HEK293 (cell line): ENCODE results near the gene GAB3.

Experiments
- CTCF ChIA-PET: fragments of 350-600 bp; formaldehyde crosslinking; extraction: SDS; loops from one replicate; lab custom pipeline; 2021; ENCODE audit warnings: antibody characterized with exemption; lab: Yijun Ruan, JAX
- POLR2A ChIA-PET: fragments of 300-600 bp; formaldehyde crosslinking; extraction: SDS; loops from one replicate; lab custom pipeline; 2020; ENCODE audit warnings: antibody characterized with exemption, inconsistent platforms; lab: Yijun Ruan, JAX
- H3K27ac ChIP-seq: fragments of 200-500 bp; sonication (Bioruptor generic); 2 replicates; pipeline ENCODE4 v1.5.1; 2014; ENCODE audit warnings: low read depth, low read length, control low read depth, inconsistent platforms; ENCODE audit errors: extremely low read depth
- H3K36me3 ChIP-seq, 2 experiments: fragments of 200-500 bp in 1 of 2; sonication (Bioruptor generic) in 1 of 2; 1 replicate in 1 of 2; 2 replicates in 1 of 2; pipeline ENCODE4 v1.5.1; 2014 to 2017; ENCODE audit warnings: inconsistent platforms in 2 of 2, low read length in 2 of 2; ENCODE audit not compliant: control insufficient read depth in 2 of 2, insufficient read depth in 1 of 2
- H3K4me1 ChIP-seq: fragments of 200-500 bp; sonication (Bioruptor generic); 2 replicates; pipeline ENCODE4 v1.5.1; 2014; ENCODE audit warnings: mild to moderate bottlenecking, low read length, inconsistent platforms; ENCODE audit not compliant: control insufficient read depth, insufficient read depth
- H3K4me3 ChIP-seq: 2 replicates; pipeline ENCODE4 v1.5.1; 2011; ENCODE audit warnings: low read depth, mild to moderate bottlenecking, control low read depth, low read length, moderate library complexity
- H3K9me3 ChIP-seq: fragments of 200-500 bp; sonication (Bioruptor generic); 2 replicates; pipeline ENCODE4 v1.5.1; 2014; ENCODE audit warnings: low read depth, low read length, inconsistent platforms; ENCODE audit not compliant: control insufficient read depth, insufficient read depth
- KLF10 ChIP-seq: fragments of 450-650 bp; IDR thresholded peaks from 2 replicates; pipeline ENCODE4 v1.5.1; 2018; ENCODE audit warnings: missing biosample characterization, mild to moderate bottlenecking, missing genetic modification characterization
- REPIN1 ChIP-seq: fragments of 450-650 bp; formaldehyde crosslinking; IDR thresholded peaks from 2 replicates; pipeline ENCODE4 v1.5.1; 2017; ENCODE audit warnings: missing biosample characterization, missing genetic modification characterization, low read depth
- SETDB1 ChIP-seq: IDR thresholded peaks from one replicate; pipeline ENCODE4 v1.6.1; 2017; ENCODE audit warnings: mild to moderate bottlenecking, low read length, moderate library complexity, mixed read lengths; ENCODE audit not compliant: insufficient read length
- SP2 ChIP-seq: fragments of 450-650 bp; formaldehyde crosslinking; IDR thresholded peaks from 2 replicates; pipeline ENCODE4 v1.5.1; 2016; ENCODE audit warnings: missing biosample characterization, missing genetic modification characterization
- ZBTB10 ChIP-seq: fragments of 450-650 bp; formaldehyde crosslinking; IDR thresholded peaks from 2 replicates; pipeline ENCODE4 v1.5.1; 2016; ENCODE audit warnings: missing biosample characterization, missing genetic modification characterization
- ZBTB21 ChIP-seq: fragments of 450-650 bp; formaldehyde crosslinking; IDR thresholded peaks from 2 replicates; pipeline ENCODE4 v1.5.1; 2017; ENCODE audit warnings: missing biosample characterization, missing genetic modification characterization
- ZBTB7A ChIP-seq: fragments of 450-650 bp; formaldehyde crosslinking; IDR thresholded peaks from 2 replicates; pipeline ENCODE4 v1.5.1; 2016; ENCODE audit warnings: low read depth, missing biosample characterization, missing genetic modification characterization
- ZFP3 ChIP-seq: fragments of 450-650 bp; formaldehyde crosslinking; IDR thresholded peaks from 2 replicates; pipeline ENCODE4 v1.5.1; 2016; ENCODE audit warnings: low read depth, missing biosample characterization, missing genetic modification characterization
- ZFP41 ChIP-seq: fragments of 450-650 bp; formaldehyde crosslinking; IDR thresholded peaks from 2 replicates; pipeline ENCODE4 v1.5.1; 2016; ENCODE audit warnings: missing biosample characterization, missing genetic modification characterization, borderline replicate concordance
- ZNF10 ChIP-seq: fragments of 450-650 bp; formaldehyde crosslinking; IDR thresholded peaks from 2 replicates; pipeline ENCODE4 v1.5.1; 2017; ENCODE audit warnings: missing biosample characterization, missing genetic modification characterization
- ZNF16 ChIP-seq: fragments of 450-650 bp; formaldehyde crosslinking; IDR thresholded peaks from 2 replicates; pipeline ENCODE4 v1.5.1; 2016; ENCODE audit warnings: low read depth, missing biosample characterization, missing genetic modification characterization
- ZNF19 ChIP-seq: fragments of 450-650 bp; formaldehyde crosslinking; IDR thresholded peaks from 2 replicates; pipeline ENCODE4; 2016; ENCODE audit warnings: missing biosample characterization, missing genetic modification characterization, low read depth
- ZNF324 ChIP-seq: fragments of 450-650 bp; formaldehyde crosslinking; IDR thresholded peaks from 2 replicates; pipeline ENCODE4 v1.5.1; 2016; ENCODE audit warnings: missing biosample characterization, missing genetic modification characterization
- ZNF391 ChIP-seq: fragments of 450-650 bp; formaldehyde crosslinking; IDR thresholded peaks from 2 replicates; pipeline ENCODE4 v1.5.1; 2016; ENCODE audit warnings: low read depth, missing biosample characterization, missing genetic modification characterization, borderline replicate concordance
- ZNF449 ChIP-seq: fragments of 450-650 bp; formaldehyde crosslinking; IDR thresholded peaks from 2 replicates; pipeline ENCODE4 v1.5.1; 2017; ENCODE audit warnings: missing biosample characterization, mild to moderate bottlenecking, missing genetic modification characterization, moderate library complexity
- ZNF692 ChIP-seq: fragments of 450-650 bp; formaldehyde crosslinking; IDR thresholded peaks from 2 replicates; pipeline ENCODE4 v1.5.1; 2016; ENCODE audit warnings: missing biosample characterization, missing genetic modification characterization
- ZNF747 ChIP-seq: fragments of 450-650 bp; formaldehyde crosslinking; IDR thresholded peaks from 2 replicates; pipeline ENCODE4 v1.5.1; 2016; ENCODE audit warnings: missing biosample characterization, missing genetic modification characterization
- ZNF777 ChIP-seq: fragments of 450-650 bp; formaldehyde crosslinking; IDR thresholded peaks from 2 replicates; pipeline ENCODE4 v1.5.1; 2017; ENCODE audit warnings: missing biosample characterization, missing genetic modification characterization, borderline replicate concordance
- ZNF785 ChIP-seq: fragments of 450-650 bp; formaldehyde crosslinking; IDR thresholded peaks from 2 replicates; pipeline ENCODE4 v1.5.1; 2016; ENCODE audit warnings: missing biosample characterization, missing genetic modification characterization
- ZNF791 ChIP-seq: fragments of 450-650 bp; formaldehyde crosslinking; IDR thresholded peaks from 2 replicates; pipeline ENCODE4 v1.5.1; 2016; ENCODE audit warnings: missing biosample characterization, missing genetic modification characterization
- ZNF837 ChIP-seq: fragments of 450-650 bp; formaldehyde crosslinking; IDR thresholded peaks from 2 replicates; pipeline ENCODE4 v1.5.1; 2016; ENCODE audit warnings: missing biosample characterization, missing genetic modification characterization
- TF ChIP-seq, protein P1 (sequence below): fragments of 450-650 bp; formaldehyde crosslinking; IDR thresholded peaks from 2 replicates; pipeline ENCODE4 v1.5.1; 2016; ENCODE audit warnings: missing biosample characterization, missing genetic modification characterization

Gene GAB3

GRCh38 chrX:154731184-154731583 is 19.7 kb downstream of the GAB3 start (continued):
- no peak for TF ChIP-seq ZNF10 (tag by site-specific recombination)
- TF ChIP-seq ZBTB21 (tag by site-specific recombination): no peak
- no peak for TF ChIP-seq ZNF777 (tag by site-specific recombination)
- no peak for TF ChIP-seq ZNF837 (tag by site-specific recombination)
- TF ChIP-seq, all 188 proteins: peak for 0

- CTCF ChIA-PET: interaction anchor here (4.2 to 7.5 kb wide), 2 partner anchors 13 to 18 kb away, joined by 25 to 46 read pairs; no protein-coding TSS in a partner anchor
- Histone ChIP-seq H3K36me3 (no peaks in the 10 kb centered on the region), H3K9me3 (no peaks in the 10 kb centered on the region), H3K4me1 (peaks cover 7% of the 10 kb centered on the region; the same call in 1 of the 2 replicates), H3K4me3 (no peak overlapping the region), H3K27ac (no peak overlapping the region)
- POLR2A ChIA-PET: interaction anchor here (1.8 kb wide), 1 partner anchor 32 kb away, joined by 5 read pairs; the partner anchor contains the start of gene DKC1
- TF ChIP-seq SP2 (tag by site-specific recombination): no peak
- no peak for TF ChIP-seq ZNF391
- TF ChIP-seq ZNF747: no peak
- no peak for TF ChIP-seq ZNF16 (tag by site-specific recombination)
- TF ChIP-seq ZNF692 (tag by site-specific recombination): no peak
These were observed 20.5 kb downstream of the GAB3 start for GRCh38 chrX:154730253-154730891.

- CTCF ChIA-PET: interaction anchor here (0.9 to 7.5 kb wide), 3 partner anchors 11 to 19 kb away, joined by 3 to 46 read pairs (median 25); no protein-coding TSS in a partner anchor
- Histone ChIP-seq H3K36me3 (no peaks in the 10 kb centered on the region), H3K4me3 (no peak overlapping the region), H3K27ac (no peak overlapping the region), H3K9me3 (no peaks in the 10 kb centered on the region), H3K4me1 (peaks cover 7% of the 10 kb centered on the region; the same call in 1 of the 2 replicates)
- POLR2A ChIA-PET: interaction anchor here (1.8 kb wide), 1 partner anchor 33 kb away, joined by 5 read pairs; the partner anchor contains the start of gene DKC1
- TF ChIP-seq ZNF19: no peak
- no peak for TF ChIP-seq ZBTB7A
- TF ChIP-seq, protein P1, sequence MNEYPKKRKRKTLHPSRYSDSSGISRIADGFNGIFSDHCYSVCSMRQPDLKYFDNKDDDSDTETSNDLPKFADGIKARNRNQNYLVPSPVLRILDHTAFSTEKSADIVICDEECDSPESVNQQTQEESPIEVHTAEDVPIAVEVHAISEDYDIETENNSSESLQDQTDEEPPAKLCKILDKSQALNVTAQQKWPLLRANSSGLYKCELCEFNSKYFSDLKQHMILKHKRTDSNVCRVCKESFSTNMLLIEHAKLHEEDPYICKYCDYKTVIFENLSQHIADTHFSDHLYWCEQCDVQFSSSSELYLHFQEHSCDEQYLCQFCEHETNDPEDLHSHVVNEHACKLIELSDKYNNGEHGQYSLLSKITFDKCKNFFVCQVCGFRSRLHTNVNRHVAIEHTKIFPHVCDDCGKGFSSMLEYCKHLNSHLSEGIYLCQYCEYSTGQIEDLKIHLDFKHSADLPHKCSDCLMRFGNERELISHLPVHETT (tag by site-specific recombination): no peak
- TF ChIP-seq ZFP3: no peak
- TF ChIP-seq ZNF785 (tag by site-specific recombination): no peak
- no peak for TF ChIP-seq KLF10
- TF ChIP-seq REPIN1 (tag by site-specific recombination): no peak
- TF ChIP-seq ZNF791 (tag by site-specific recombination): no peak
- no peak for TF ChIP-seq ZFP41 (tag by site-specific recombination)
- no peak for TF ChIP-seq ZNF449 (tag by site-specific recombination)
- no peak for TF ChIP-seq SETDB1
- no peak for TF ChIP-seq ZBTB10 (tag by site-specific recombination)
- TF ChIP-seq ZNF16 (tag by site-specific recombination): no peak
- TF ChIP-seq ZNF324: no peak
These were observed 21.4 kb downstream of the GAB3 start for GRCh38 chrX:154729439-154729838.
